Jurkat, Clone E6-1 (cell line): ENCODE results near the gene COL13A1.

Experiments used
- DNase-seq: peaks from one replicate; pipeline ENCODE4 v3.0.0-alpha.2; 2011; ENCODE audit warnings: low read depth, low spot score
- H3K4me3 ChIP-seq: 2 replicates; pipeline ENCODE4 v1.5.1; 2011; ENCODE audit warnings: mild to moderate bottlenecking, low read length, control low read depth, moderate library complexity

The COL13A1 gene

GRCh38 chr10:69786791-69787190 lies 14.9 kb upstream of the COL13A1 start:
- no peak overlapping the region for H3K4me3 ChIP-seq
- peak; percentile 70 for DNase-seq

- no peak for DNase-seq
- no peak overlapping the region for H3K4me3 ChIP-seq
These were observed 14.0 kb upstream of the COL13A1 start for GRCh38 chr10:69787681-69788080.

- H3K4me3 ChIP-seq, result no peak overlapping the region
- no peak for DNase-seq
These were observed 12.5 kb upstream of the COL13A1 start for GRCh38 chr10:69789164-69789576.

GRCh38 chr10:69791812-69792211 lies 9.9 kb upstream of the COL13A1 start:
- no peak for DNase-seq
- no peak overlapping the region for H3K4me3 ChIP-seq

GRCh38 chr10:69792341-69792740 lies 9.4 kb upstream of the COL13A1 start:
- DNase-seq, result no peak
- no peak overlapping the region for H3K4me3 ChIP-seq

- DNase-seq, result no peak
These were observed 7.0 kb upstream of the COL13A1 start for GRCh38 chr10:69794673-69795072.

GRCh38 chr10:69795242-69795934 lies 6.3 kb upstream of the COL13A1 start:
- no peak overlapping the region for H3K4me3 ChIP-seq
- DNase-seq, result no peak

More at GRCh38 chr10:69794673-69795072, 7.0 kb upstream of the COL13A1 start:
- no peak overlapping the region for H3K4me3 ChIP-seq

GRCh38 chr10:69797959-69798358 lies 3.7 kb upstream of the COL13A1 start:
- no peak overlapping the region for H3K4me3 ChIP-seq
- no peak for DNase-seq

- no peak overlapping the region for H3K4me3 ChIP-seq
- DNase-seq, result no peak
These were observed 1.6 kb upstream of the COL13A1 start for GRCh38 chr10:69800109-69800508.

- no peak overlapping the region for H3K4me3 ChIP-seq
- no peak for DNase-seq
These were observed 1.0 kb upstream of the COL13A1 start for GRCh38 chr10:69800665-69801064.

- no peak overlapping the region for H3K4me3 ChIP-seq
- no peak for DNase-seq
These were observed 642 bp upstream of the COL13A1 start for GRCh38 chr10:69801094-69801433.

- H3K4me3 ChIP-seq, result no peak overlapping the region
These were observed 887 bp downstream of the COL13A1 start for GRCh38 chr10:69802424-69803161.

GRCh38 chr10:69803809-69804208 lies 2.1 kb downstream of the COL13A1 start:
- H3K4me3 ChIP-seq, result no peak overlapping the region
- no peak for DNase-seq

More at GRCh38 chr10:69802424-69803161, 887 bp downstream of the COL13A1 start:
- no peak for DNase-seq

GRCh38 chr10:69804775-69805174 lies 3.1 kb downstream of the COL13A1 start:
- no peak overlapping the region for H3K4me3 ChIP-seq
- DNase-seq, result no peak

- no peak overlapping the region for H3K4me3 ChIP-seq
- no peak for DNase-seq
These were observed 5.4 kb downstream of the COL13A1 start for GRCh38 chr10:69807122-69807521.

- H3K4me3 ChIP-seq, result no peak overlapping the region
- DNase-seq, result no peak
These were observed 6.0 kb downstream of the COL13A1 start for GRCh38 chr10:69807696-69808095.

GRCh38 chr10:69809318-69809717 lies 7.6 kb downstream of the COL13A1 start:
- H3K4me3 ChIP-seq, result no peak overlapping the region
- no peak for DNase-seq

- DNase-seq, result no peak
- H3K4me3 ChIP-seq, result no peak overlapping the region
These were observed 8.4 kb downstream of the COL13A1 start for GRCh38 chr10:69810097-69810496.

- DNase-seq, result no peak
- no peak overlapping the region for H3K4me3 ChIP-seq
These were observed 9.1 kb downstream of the COL13A1 start for GRCh38 chr10:69810675-69811397.

- DNase-seq, result no peak
- no peak overlapping the region for H3K4me3 ChIP-seq
These were observed 11.9 kb downstream of the COL13A1 start for GRCh38 chr10:69813632-69814031.
